Muscle of leg (tissue), 11 donors: ENCODE measurements around the gene DOK6. TPM values are rescaled to one million over a fixed set of nuclear protein-coding genes. Genes with fewer than 3 reads are reported as not detected.
"Not testable (repeated sequence)": the region's sequence is repeated elsewhere in the genome, so short reads cannot be mapped to it uniquely, and the experiment has no call there.

Source experiments
- DNase-seq: peaks from one replicate; pipeline ENCODE4 v3.0.0; 2013
- H3K27ac ChIP-seq: one replicate; pipeline ENCODE4 v1.5.1; 2013; ENCODE audit warnings: mild to moderate bottlenecking, low read length, control low read depth
- H3K27me3 ChIP-seq: one replicate; pipeline ENCODE4 v1.6.1; 2013; ENCODE audit warnings: low read length; ENCODE audit not compliant: control insufficient read depth, insufficient read depth
- H3K36me3 ChIP-seq: one replicate; pipeline ENCODE4 v1.6.1; 2013; ENCODE audit warnings: low read length; ENCODE audit not compliant: control insufficient read depth, insufficient read depth
- H3K4me1 ChIP-seq: one replicate; pipeline ENCODE4 v1.6.1; 2013; ENCODE audit warnings: low read length; ENCODE audit not compliant: control insufficient read depth, insufficient read depth
- H3K4me3 ChIP-seq: one replicate; pipeline ENCODE4 v1.5.1; 2013; ENCODE audit warnings: low read length, control low read depth
- H3K9me3 ChIP-seq: replicated peaks from 2 replicates; pipeline ENCODE4 v1.6.1; 2013; ENCODE audit warnings: low read depth, low read length; ENCODE audit not compliant: control insufficient read depth
- WGBS: methylation state at CpG from one replicate; pipeline ENCODE4 v1.1.5; 2013; ENCODE audit warnings: missing lambda C conversion rate; ENCODE audit not compliant: insufficient coverage; 5-methylcytosine and 5-hydroxymethylcytosine counted together
- polyA plus RNA-seq, 8 donors: library from polyadenylated mRNA; unstranded; fragments of 120-200 nt; gene quantifications; one replicate each; pipeline versions ENCODE4 v1.2.1 to v1.2.3, GENCODE V29; 2013; ENCODE audit warnings: inconsistent platforms in 1 of 8, low replicate concordance in 1 of 8; ENCODE audit not compliant: insufficient read length in 8 of 8, insufficient read depth in 1 of 8
- total RNA-seq: library from RNA; stranded (reverse); fragments of 120-200 nt; gene quantifications from one replicate; pipeline ENCODE4 v1.2.4, GENCODE V29; 2013

Gene DOK6
- total and polyA plus RNA-seq, 9 donors = 2.3 to 4.9 (median 3.3) TPM

GRCh38 chr18:69878213-69878933 is 477.7 kb downstream of the DOK6 start:
- Histone ChIP-seq H3K36me3 (no peaks in the 10 kb centered on the region), H3K27ac (no peak overlapping the region), H3K4me3 (no peak overlapping the region), H3K27me3 (no peaks in the 10 kb centered on the region), H3K4me1 (no peaks in the 10 kb centered on the region), H3K9me3 (no peaks in the 10 kb centered on the region)
- no peak for DNase-seq
- 60% methylated on average over 1 of the region's 6 CpGs for WGBS

- no CpG with 5 or more reads among the region's 3 CpGs for WGBS
- not testable (repeated sequence) for H3K27me3 ChIP-seq, H3K9me3 ChIP-seq, H3K4me1 ChIP-seq, H3K4me3 ChIP-seq, DNase-seq, H3K36me3 ChIP-seq, H3K27ac ChIP-seq
Measured at GRCh38 chr18:69879051-69879450, 478.4 kb downstream of the DOK6 start.

GRCh38 chr18:69880083-69880482 is 479.4 kb downstream of the DOK6 start:
- no peak overlapping the region for H3K27ac ChIP-seq
- no peak overlapping the region for H3K4me3 ChIP-seq
- H3K4me1 ChIP-seq = no peaks in the 10 kb centered on the region
- H3K27me3 ChIP-seq = no peaks in the 10 kb centered on the region
- DNase-seq = no peak
- 97% methylated on average over 2 of the region's 3 CpGs for WGBS
- no peaks in the 10 kb centered on the region for H3K9me3 ChIP-seq
- no peaks in the 10 kb centered on the region for H3K36me3 ChIP-seq

GRCh38 chr18:69882965-69883668 is 482.4 kb downstream of the DOK6 start:
- H3K27ac ChIP-seq = no peak overlapping the region
- H3K27me3 ChIP-seq = no peaks in the 10 kb centered on the region
- peak; percentile 6 for DNase-seq
- no peaks in the 10 kb centered on the region for H3K4me1 ChIP-seq
- H3K4me3 ChIP-seq = no peak overlapping the region
- H3K9me3 ChIP-seq = no peaks in the 10 kb centered on the region
- H3K36me3 ChIP-seq = no peaks in the 10 kb centered on the region
- WGBS = no CpG with 5 or more reads among the region's 6 CpGs

- H3K27ac ChIP-seq = no peak overlapping the region
- DNase-seq = no peak
- H3K36me3 ChIP-seq = no peaks in the 10 kb centered on the region
- H3K9me3 ChIP-seq = no peaks in the 10 kb centered on the region
- H3K4me3 ChIP-seq = no peak overlapping the region
- no peaks in the 10 kb centered on the region for H3K4me1 ChIP-seq
- WGBS = 52% methylated on average over 2 of the region's 3 CpGs
- H3K27me3 ChIP-seq = no peaks in the 10 kb centered on the region
Measured at GRCh38 chr18:69883781-69884180, 483.1 kb downstream of the DOK6 start.

- no peaks in the 10 kb centered on the region for H3K9me3 ChIP-seq
- 72% methylated on average over 3 of the region's 4 CpGs for WGBS
- no peak for DNase-seq
- H3K27ac ChIP-seq = no peak overlapping the region
- no peaks in the 10 kb centered on the region for H3K36me3 ChIP-seq
- H3K4me3 ChIP-seq = no peak overlapping the region
- H3K27me3 ChIP-seq = no peaks in the 10 kb centered on the region
- H3K4me1 ChIP-seq = no peaks in the 10 kb centered on the region
Measured at GRCh38 chr18:69885355-69885754, 484.7 kb downstream of the DOK6 start.

GRCh38 chr18:69885841-69886531 is 485.3 kb downstream of the DOK6 start:
- WGBS = 95% methylated on average over 10 of the region's 20 CpGs
- H3K27me3 ChIP-seq = no peaks in the 10 kb centered on the region
- DNase-seq = no peak

GRCh38 chr18:69887256-69887655 is 486.6 kb downstream of the DOK6 start:
- no peak for DNase-seq
- Histone ChIP-seq H3K4me3 (no peak overlapping the region), H3K4me1 (no peaks in the 10 kb centered on the region), H3K36me3 (no peaks in the 10 kb centered on the region), H3K27ac (no peak overlapping the region), H3K27me3 (no peaks in the 10 kb centered on the region), H3K9me3 (no peaks in the 10 kb centered on the region)
- 75% methylated on average over 1 of the region's 2 CpGs for WGBS

More at GRCh38 chr18:69885841-69886531, 485.3 kb downstream of the DOK6 start:
- Histone ChIP-seq H3K36me3 (no peaks in the 10 kb centered on the region), H3K4me3 (no peak overlapping the region), H3K27ac (no peak overlapping the region), H3K9me3 (no peaks in the 10 kb centered on the region), H3K4me1 (no peaks in the 10 kb centered on the region)

- no peaks in the 10 kb centered on the region for H3K27me3 ChIP-seq
- no peak for DNase-seq
- no CpG with 5 or more reads among the region's 4 CpGs for WGBS
Measured at GRCh38 chr18:69889009-69889408, 488.3 kb downstream of the DOK6 start.

GRCh38 chr18:69890558-69890957 is 489.9 kb downstream of the DOK6 start:
- H3K36me3 ChIP-seq = no peaks in the 10 kb centered on the region
- 100% methylated on average over 1 of the region's 1 CpG for WGBS
- no peak overlapping the region for H3K27ac ChIP-seq

More at GRCh38 chr18:69889009-69889408, 488.3 kb downstream of the DOK6 start:
- H3K4me1 ChIP-seq = no peaks in the 10 kb centered on the region
- H3K27ac ChIP-seq = no peak overlapping the region
- H3K9me3 ChIP-seq = no peaks in the 10 kb centered on the region
- no peak overlapping the region for H3K4me3 ChIP-seq
- no peaks in the 10 kb centered on the region for H3K36me3 ChIP-seq

More at GRCh38 chr18:69890558-69890957, 489.9 kb downstream of the DOK6 start:
- H3K4me3 ChIP-seq = no peak overlapping the region
- no peak for DNase-seq
- no peaks in the 10 kb centered on the region for H3K4me1 ChIP-seq
- H3K9me3 ChIP-seq = no peaks in the 10 kb centered on the region
- no peaks in the 10 kb centered on the region for H3K27me3 ChIP-seq
